ENCODE measurements around the gene CALHM3.

- TF ChIP-seq CTCF (IDR thresholded peaks at IDR 0.05; ENCODE audit: poor library complexity, severe bottlenecking) (no peak), REST (IDR thresholded peaks at IDR 0.05; ENCODE audit: borderline replicate concordance) (no peak), EP300 (conservative IDR thresholded peaks at IDR 0.05; ENCODE audit: poor library complexity, severe bottlenecking) (no peak), RAD21 (conservative IDR thresholded peaks at IDR 0.05) (no peak), MXI1 (conservative IDR thresholded peaks at IDR 0.05; ENCODE audit: poor library complexity, severe bottlenecking) (no peak), POLR2AphosphoS5 (IDR thresholded peaks at IDR 0.05) (no peak), TAF1 (IDR thresholded peaks at IDR 0.05; ENCODE audit: low read depth) (no peak), EZH2 (IDR thresholded peaks at IDR 0.05; ENCODE audit: borderline replicate concordance, insufficient read depth, low read length, poor library complexity, severe bottlenecking) (no peak)
Measured at GRCh38 chr10:103472005-103472404, 7.0 kb downstream of the CALHM3 start.
